Hematopoietic multipotent progenitor cell treated with erythropoietin and hydrocortisone succinate and interleukin-3 and kit ligand, for 6 days (in vitro differentiated cells): ENCODE measurements around the gene POLR1F.

Source experiments
- DNase-seq: peaks from one replicate; pipeline ENCODE4 v3.0.0-alpha.2; 2015

Gene POLR1F

GRCh38 chr7:19674266-19674960 lies 34.4 kb downstream of the POLR1F start:
- no peak for DNase-seq

GRCh38 chr7:19670806-19671205 lies 38.0 kb downstream of the POLR1F start:
- DNase-seq = no peak

GRCh38 chr7:19665399-19666008 lies 43.3 kb downstream of the POLR1F start:
- peak; percentile 73 for DNase-seq

- DNase-seq = peak; percentile 15
Measured at GRCh38 chr7:19663816-19664462, 44.9 kb downstream of the POLR1F start.

- DNase-seq = no peak
Measured at GRCh38 chr7:19648791-19649190, 60.0 kb downstream of the POLR1F start.
